PFSK-1 (cell line): ENCODE measurements around the gene UFC1.

Experiments used
- FOXP2 ChIP-seq: optimal IDR thresholded peaks from 2 replicates; pipeline ENCODE3; 2011; ENCODE audit warnings: borderline replicate concordance, control low read depth, inconsistent platforms; ENCODE audit not compliant: insufficient read depth; ENCODE audit errors: extremely low read length, extremely low read depth
- POLR2AphosphoS5 ChIP-seq: IDR thresholded peaks from 2 replicates; pipeline ENCODE4 v1.6.1; 2012; ENCODE audit warnings: low read depth, mild to moderate bottlenecking, control low read depth, low read length, moderate library complexity
- SIN3A ChIP-seq: IDR thresholded peaks from 2 replicates; pipeline ENCODE4 v1.6.1; 2012; ENCODE audit warnings: mild to moderate bottlenecking, low read length, moderate library complexity, borderline replicate concordance; ENCODE audit not compliant: insufficient read depth
- TAF1 ChIP-seq: IDR thresholded peaks from 2 replicates; pipeline ENCODE4 v1.6.1; 2012; ENCODE audit warnings: low read length, control low read depth, borderline replicate concordance; ENCODE audit not compliant: insufficient read depth
- TF ChIP-seq, protein P1 (sequence below), 2 experiments: IDR thresholded peaks; 2 replicates each; pipeline versions ENCODE4 v1.6.1 to v1.8.0; 2011 to 2012; ENCODE audit warnings: low read depth in 2 of 2, low read length in 2 of 2, control low read depth in 1 of 2, inconsistent platforms in 1 of 2, mild to moderate bottlenecking in 1 of 2, moderate library complexity in 1 of 2; ENCODE audit not compliant: insufficient read depth in 1 of 2

Gene UFC1

DNA sequence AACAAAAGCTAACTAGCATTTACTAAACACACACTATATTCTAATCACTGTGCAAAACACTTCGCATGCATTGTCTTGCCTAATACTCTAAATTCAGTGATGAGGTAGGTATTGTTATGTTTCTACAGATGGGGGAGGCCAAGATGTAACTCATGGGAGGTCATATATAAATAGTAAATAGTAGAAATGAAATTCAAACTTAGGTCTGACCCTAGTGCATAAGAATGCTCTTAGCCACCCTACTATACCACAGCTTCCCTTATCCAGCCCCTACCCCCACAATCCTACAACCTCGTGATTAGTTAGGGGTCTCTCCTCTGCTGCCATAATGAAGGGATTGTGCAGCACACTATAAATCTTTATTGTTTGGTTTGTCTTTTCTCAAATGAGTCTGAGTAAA lies 39.2 kb upstream of the UFC1 start:
- TF ChIP-seq FOXP2 (no peak), SIN3A (no peak), POLR2AphosphoS5 (no peak), TAF1 (no peak)
- TF ChIP-seq, protein P1, sequence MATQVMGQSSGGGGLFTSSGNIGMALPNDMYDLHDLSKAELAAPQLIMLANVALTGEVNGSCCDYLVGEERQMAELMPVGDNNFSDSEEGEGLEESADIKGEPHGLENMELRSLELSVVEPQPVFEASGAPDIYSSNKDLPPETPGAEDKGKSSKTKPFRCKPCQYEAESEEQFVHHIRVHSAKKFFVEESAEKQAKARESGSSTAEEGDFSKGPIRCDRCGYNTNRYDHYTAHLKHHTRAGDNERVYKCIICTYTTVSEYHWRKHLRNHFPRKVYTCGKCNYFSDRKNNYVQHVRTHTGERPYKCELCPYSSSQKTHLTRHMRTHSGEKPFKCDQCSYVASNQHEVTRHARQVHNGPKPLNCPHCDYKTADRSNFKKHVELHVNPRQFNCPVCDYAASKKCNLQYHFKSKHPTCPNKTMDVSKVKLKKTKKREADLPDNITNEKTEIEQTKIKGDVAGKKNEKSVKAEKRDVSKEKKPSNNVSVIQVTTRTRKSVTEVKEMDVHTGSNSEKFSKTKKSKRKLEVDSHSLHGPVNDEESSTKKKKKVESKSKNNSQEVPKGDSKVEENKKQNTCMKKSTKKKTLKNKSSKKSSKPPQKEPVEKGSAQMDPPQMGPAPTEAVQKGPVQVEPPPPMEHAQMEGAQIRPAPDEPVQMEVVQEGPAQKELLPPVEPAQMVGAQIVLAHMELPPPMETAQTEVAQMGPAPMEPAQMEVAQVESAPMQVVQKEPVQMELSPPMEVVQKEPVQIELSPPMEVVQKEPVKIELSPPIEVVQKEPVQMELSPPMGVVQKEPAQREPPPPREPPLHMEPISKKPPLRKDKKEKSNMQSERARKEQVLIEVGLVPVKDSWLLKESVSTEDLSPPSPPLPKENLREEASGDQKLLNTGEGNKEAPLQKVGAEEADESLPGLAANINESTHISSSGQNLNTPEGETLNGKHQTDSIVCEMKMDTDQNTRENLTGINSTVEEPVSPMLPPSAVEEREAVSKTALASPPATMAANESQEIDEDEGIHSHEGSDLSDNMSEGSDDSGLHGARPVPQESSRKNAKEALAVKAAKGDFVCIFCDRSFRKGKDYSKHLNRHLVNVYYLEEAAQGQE (IDR thresholded peaks at IDR 0.05; ENCODE audit: insufficient read depth in 1 of 2, low read depth in 2 of 2, low read length in 2 of 2): no peak

DNA sequence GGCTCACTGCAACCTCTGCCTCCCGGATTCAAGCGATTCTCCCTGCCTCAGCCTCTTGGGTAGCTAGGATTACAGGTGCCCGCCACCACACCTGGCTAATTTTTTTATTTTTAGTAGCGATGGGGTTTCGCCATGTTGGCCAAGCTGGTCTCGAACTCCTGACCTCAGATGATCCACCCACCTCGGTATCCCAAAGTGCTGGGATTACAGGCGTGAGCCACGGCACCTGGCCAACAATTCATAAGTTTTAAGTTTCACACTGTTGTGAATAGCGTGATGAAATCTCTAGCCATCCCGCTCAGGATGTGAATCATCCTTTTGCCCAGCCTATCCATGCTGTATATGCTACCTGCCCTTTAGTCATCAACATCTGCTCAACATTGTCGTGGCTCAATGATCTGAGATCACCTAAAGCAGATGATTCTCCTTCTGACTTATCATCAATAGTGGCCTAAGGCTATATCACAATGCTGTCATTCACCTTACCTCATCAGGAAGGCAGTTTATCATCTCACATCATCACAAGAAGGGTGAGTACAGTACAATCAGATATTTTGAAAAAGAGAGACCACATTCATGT lies 38.6 kb upstream of the UFC1 start:
- no peak for TF ChIP-seq SIN3A
- 0 out of 2 replicates have a peak, but pooled peaks have one; percentile 7 for TF ChIP-seq POLR2AphosphoS5
- TF ChIP-seq, protein P1 (IDR thresholded peaks at IDR 0.05; ENCODE audit: insufficient read depth in 1 of 2, low read depth in 2 of 2, low read length in 2 of 2): no peak
- TF ChIP-seq TAF1: no peak
- TF ChIP-seq FOXP2: no peak

DNA sequence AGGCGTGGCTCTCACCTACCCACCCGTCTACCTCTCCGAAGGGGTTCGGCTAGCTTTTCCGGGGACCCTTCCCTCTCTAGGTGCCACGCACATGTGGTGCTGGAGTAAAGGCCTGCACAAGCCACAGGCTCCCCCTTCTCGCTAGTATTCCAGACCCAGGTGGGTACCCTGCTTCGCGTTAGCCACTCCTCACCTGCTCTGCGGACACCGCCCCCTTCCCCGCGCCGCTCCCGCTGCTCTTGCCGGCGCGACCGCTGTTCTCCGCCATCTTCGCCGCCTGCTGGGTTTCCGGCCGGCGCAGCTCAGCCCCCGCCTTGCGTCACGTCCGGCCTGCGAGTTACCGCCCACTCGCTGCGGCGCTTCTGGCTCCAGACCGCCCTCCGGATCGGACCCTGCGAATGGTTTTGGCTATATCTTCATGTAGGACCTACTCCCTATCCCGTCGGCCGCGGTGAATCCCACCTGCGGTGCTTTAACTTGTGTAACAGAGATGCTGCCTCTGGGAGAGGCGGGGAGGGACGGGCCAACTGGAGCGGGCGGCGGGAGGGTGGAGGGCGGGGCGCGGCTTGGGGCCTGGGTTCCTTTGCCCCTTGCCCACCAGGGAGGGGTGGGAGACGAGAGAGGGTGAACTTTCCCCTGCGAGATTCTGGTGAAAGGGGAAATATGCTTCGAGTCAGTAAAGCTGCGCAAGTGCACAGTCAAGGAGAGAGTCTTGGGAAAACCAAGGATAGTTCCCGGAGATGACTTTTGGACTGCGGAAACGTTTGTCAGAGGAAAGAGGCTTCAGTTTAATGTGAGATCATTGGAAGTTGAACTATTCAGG lies 35.8 kb upstream of the UFC1 start, which contains the start of the genes NIT1 and PFDN2:
Gene NIT1, plus strand, starts transcription at position 347 of the 823 bp plus-strand sequence. Its CDS starts 72 bp downstream, at position 419.
Gene PFDN2, minus strand, starts transcription at position 279 of the 823 bp plus-strand sequence. Its CDS starts 11 bp downstream, at position 268.
- TF ChIP-seq TAF1 (peak; percentile 98), POLR2AphosphoS5 (peak; percentile 95), FOXP2 (peak; percentile 97), SIN3A (peak; percentile 77; the same call in 1 of the 2 replicates)
- TF ChIP-seq, protein P1 (IDR thresholded peaks at IDR 0.05; ENCODE audit: insufficient read depth in 1 of 2, low read depth in 2 of 2, low read length in 2 of 2): peak; percentile 24 to 60; a peak in 3 of 4 replicates

DNA sequence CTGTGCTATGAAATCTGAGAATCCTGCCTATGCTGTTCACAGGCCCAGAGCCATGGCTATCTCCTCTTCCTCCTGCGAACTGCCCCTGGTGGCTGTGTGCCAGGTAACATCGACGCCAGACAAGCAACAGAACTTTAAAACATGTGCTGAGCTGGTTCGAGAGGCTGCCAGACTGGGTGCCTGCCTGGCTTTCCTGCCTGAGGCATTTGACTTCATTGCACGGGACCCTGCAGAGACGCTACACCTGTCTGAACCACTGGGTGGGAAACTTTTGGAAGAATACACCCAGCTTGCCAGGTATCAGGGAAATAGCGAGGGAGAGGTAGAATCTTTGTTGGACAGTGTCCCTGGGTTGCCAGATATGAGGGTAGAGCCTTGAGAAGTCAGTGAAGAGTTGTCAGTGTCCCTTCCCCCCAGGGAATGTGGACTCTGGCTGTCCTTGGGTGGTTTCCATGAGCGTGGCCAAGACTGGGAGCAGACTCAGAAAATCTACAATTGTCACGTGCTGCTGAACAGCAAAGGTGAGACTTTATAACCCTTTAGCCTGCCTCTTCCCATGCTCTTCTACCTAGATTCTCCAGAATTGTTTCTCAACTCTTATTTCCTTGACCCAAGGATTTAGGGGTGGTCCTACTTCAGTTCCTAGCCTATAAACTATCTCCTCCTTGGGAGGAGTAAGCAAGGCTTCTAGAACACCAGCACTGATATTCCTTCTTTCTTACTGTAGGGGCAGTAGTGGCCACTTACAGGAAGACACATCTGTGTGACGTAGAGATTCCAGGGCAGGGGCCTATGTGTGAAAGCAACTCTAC lies 34.5 kb upstream of the UFC1 start:
- TF ChIP-seq POLR2AphosphoS5 (peak; percentile 40; the same call in 1 of the 2 replicates), FOXP2 (no peak), TAF1 (no peak)

DNA sequence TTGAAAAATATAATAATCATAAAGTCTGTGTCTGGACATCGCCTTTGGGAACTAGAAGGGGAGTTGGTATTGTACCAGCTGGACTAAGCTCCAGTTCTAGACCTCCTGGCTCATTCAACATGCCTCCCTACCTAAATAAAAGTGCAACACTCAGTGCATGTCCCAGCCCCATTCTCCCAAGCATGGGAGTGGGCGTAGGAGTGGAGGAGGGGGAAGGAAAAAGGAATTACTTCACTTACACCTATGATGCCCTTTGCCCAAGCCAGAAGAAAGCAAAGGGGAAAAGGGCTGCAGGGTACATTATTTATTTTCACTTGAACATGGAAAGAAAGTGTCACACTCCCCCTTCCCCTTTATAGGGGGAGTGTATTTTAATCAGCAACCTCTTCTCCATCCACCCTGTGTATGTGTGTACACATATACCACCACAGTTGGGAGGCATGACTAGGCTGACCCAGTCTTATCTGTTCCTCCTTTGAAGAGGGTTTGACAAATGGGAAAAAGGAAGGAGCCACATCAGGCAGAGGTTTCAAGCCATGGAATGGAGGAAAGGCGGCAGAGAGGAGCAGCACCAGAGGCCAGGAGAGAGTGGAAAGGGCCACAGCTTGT lies 32.6 kb upstream of the UFC1 start:
- TF ChIP-seq TAF1 (no peak), POLR2AphosphoS5 (peak; percentile 15; the same call in 1 of the 2 replicates)
